Panc1 (cell line): ENCODE measurements around the gene MEGF11. TPM values are rescaled to one million over a fixed set of nuclear protein-coding genes. Genes with fewer than 3 reads are reported as not detected.

Experiments
- ATAC-seq: fragments of 200-7000 bp; cut with Tn5 transposase; 2 replicates; pipeline ENCODE4 v1.9.1; 2020; ENCODE audit warnings: mild to moderate bottlenecking, moderate library complexity
- BruUV-seq: library from RNA; stranded (reverse); fragments of 400-500 nt; replicated peaks from 2 replicates; lab custom pipeline; 2021; lab: Mats Ljungman, UMichigan
- CTCF ChIA-PET: fragments of 300-600 bp; sonication (Branson Sonifier 250); formaldehyde crosslinking; loops from one replicate; lab custom pipeline; 2022; ENCODE audit warnings: antibody characterized with exemption; lab: Charles Lee
- POLR2A ChIA-PET: fragments of 300-600 bp; sonication (Branson Sonifier 250); formaldehyde crosslinking; loops from one replicate; lab custom pipeline; 2022; ENCODE audit warnings: antibody characterized with exemption; lab: Charles Lee
- DNase-seq: peaks from one replicate; pipeline ENCODE4 v3.0.0-alpha.2; 2010; ENCODE audit warnings: low read depth, low spot score
- H3K27ac ChIP-seq: 2 replicates; pipeline ENCODE4 v1.5.1; 2011; ENCODE audit warnings: mild to moderate bottlenecking, low read length, inconsistent platforms
- H3K27me3 ChIP-seq: fragments of 200-500 bp; sonication (Bioruptor generic); 2 replicates; pipeline ENCODE4 v1.6.0; 2014; ENCODE audit warnings: low read length, inconsistent platforms; ENCODE audit not compliant: control insufficient read depth, insufficient read depth
- H3K36me3 ChIP-seq: fragments of 200-500 bp; sonication (Bioruptor generic); 2 replicates; pipeline ENCODE4 v1.5.1; 2014; ENCODE audit warnings: inconsistent platforms, mild to moderate bottlenecking, low read length, moderate library complexity; ENCODE audit not compliant: control insufficient read depth, insufficient read depth
- H3K4me1 ChIP-seq: 2 replicates; pipeline ENCODE4 v1.5.1; 2011; ENCODE audit warnings: inconsistent platforms, mild to moderate bottlenecking, low read length, moderate library complexity; ENCODE audit not compliant: control insufficient read depth, insufficient read depth
- H3K4me3 ChIP-seq, 2 experiments: 2 replicates each; pipeline ENCODE4 v1.5.1; 2011 to 2012; ENCODE audit warnings: low read depth in 2 of 2, low read length in 2 of 2, mild to moderate bottlenecking in 2 of 2, inconsistent platforms in 1 of 2, moderate library complexity in 1 of 2
- H3K9me3 ChIP-seq: fragments of 200-500 bp; sonication (Bioruptor generic); 2 replicates; pipeline ENCODE4 v1.5.1; 2014; ENCODE audit warnings: low read depth, mild to moderate bottlenecking, inconsistent platforms, low read length, moderate library complexity; ENCODE audit not compliant: control insufficient read depth, insufficient read depth
- CTCF ChIP-seq: fragments of 450-650 bp; IDR thresholded peaks from 2 replicates; pipeline ENCODE4 v1.5.1; 2017; ENCODE audit warnings: mild to moderate bottlenecking
- POLR2AphosphoS5 ChIP-seq: IDR thresholded peaks from 2 replicates; pipeline ENCODE4 v1.6.1; 2012; ENCODE audit warnings: mild to moderate bottlenecking, low read depth, low read length, moderate library complexity
- REST ChIP-seq, 2 experiments: IDR thresholded peaks; 2 replicates each; pipeline ENCODE4 v1.6.1; 2011 to 2012; ENCODE audit warnings: low read depth in 2 of 2, control low read depth in 1 of 2, low read length in 1 of 2, mild to moderate bottlenecking in 1 of 2, moderate library complexity in 1 of 2; ENCODE audit not compliant: insufficient read depth in 1 of 2
- SIN3A ChIP-seq: IDR thresholded peaks from 2 replicates; pipeline ENCODE4 v1.6.1; 2012; ENCODE audit warnings: low read depth, mild to moderate bottlenecking, low read length, moderate library complexity, borderline replicate concordance; ENCODE audit not compliant: insufficient read depth
- TCF7L2 ChIP-seq: IDR thresholded peaks from 2 replicates; pipeline ENCODE4 v1.6.1; 2011; ENCODE audit warnings: mild to moderate bottlenecking, low read depth, low read length, inconsistent platforms
- in situ Hi-C: cut with HindIII; loops from 2 replicates; pipeline ENCODE4 v1.10.0; 2016; ENCODE audit warnings: low sequenced_read_pairs, low pct_unique_long_range_greater_than_20kb
- intact Hi-C: fragments of 100-400 bp; cut with micrococcal nuclease; formaldehyde crosslinking; loops from one replicate; pipeline ENCODE4 v1.10.0; 2022; ENCODE audit not compliant: unreplicated experiment
- total RNA-seq: library from RNA; stranded (reverse); gene quantifications from one replicate; pipeline ENCODE4 v1.2.1, GENCODE V29; 2021; ENCODE audit not compliant: unreplicated experiment

Gene MEGF11
- total RNA-seq, 1 experiment from 2014 or later: 0.95 TPM

GRCh38 chr15:66092053-66093016, 161.2 kb downstream of the MEGF11 start:
- Histone ChIP-seq H3K4me1 (no peaks in the 10 kb centered on the region), H3K27ac (no peak overlapping the region), H3K9me3 (no peaks in the 10 kb centered on the region), H3K4me3 (no peak overlapping the region), H3K36me3 (no peaks in the 10 kb centered on the region), H3K27me3 (peaks cover 3% of the 10 kb centered on the region)
- BruUV-seq: no TSS peak
- intact Hi-C loops (no loop called here), in situ Hi-C loops (no loop called here)
- ChIA-PET CTCF (no interaction called here), POLR2A (no interaction called here)
- TF ChIP-seq TCF7L2 (no peak), REST (IDR thresholded peaks at IDR 0.05; ENCODE audit: insufficient read depth in 1 of 2, low read depth in 2 of 2, low read length in 1 of 2) (no peak), POLR2AphosphoS5 (no peak), CTCF (no peak), SIN3A (no peak)
- DNase-seq (no peak), ATAC-seq (no peak)

GRCh38 chr15:66089509-66089908, 164.0 kb downstream of the MEGF11 start:
- Histone ChIP-seq H3K36me3 (no peaks in the 10 kb centered on the region), H3K4me1 (no peaks in the 10 kb centered on the region), H3K4me3 (no peak overlapping the region), H3K27ac (no peak overlapping the region), H3K9me3 (no peaks in the 10 kb centered on the region), H3K27me3 (no peaks in the 10 kb centered on the region; the same call in none of the 2 replicates)
- in situ Hi-C loops (no loop called here), intact Hi-C loops (no loop called here)
- ChIA-PET POLR2A (no interaction called here), CTCF (no interaction called here)
- BruUV-seq: no TSS peak
- DNase-seq (no peak), ATAC-seq (no peak)
- TF ChIP-seq CTCF: no peak
- no peak for TF ChIP-seq SIN3A
- TF ChIP-seq POLR2AphosphoS5: no peak
- TF ChIP-seq REST (IDR thresholded peaks at IDR 0.05; ENCODE audit: insufficient read depth in 1 of 2, low read depth in 2 of 2, low read length in 1 of 2): no peak
- TF ChIP-seq TCF7L2: no peak
